Thyroid gland (tissue), 4 donors: ENCODE measurements around the gene DEK.

Experiments used
- CTCF ChIP-seq, 6 experiments: fragments of 200-600 bp in 3 of 6; fragments of 450-650 bp in 3 of 6; sonication (generic) in 3 of 6; IDR thresholded peaks; one replicate each; pipeline ENCODE4 v1.5.1; 2016 to 2019; ENCODE audit warnings: antibody characterized with exemption in 6 of 6, mild to moderate bottlenecking in 2 of 6, inconsistent platforms in 1 of 6, moderate library complexity in 1 of 6
- POLR2A ChIP-seq, 2 donors: fragments of 450-650 bp; IDR thresholded peaks; one replicate each; pipeline ENCODE4 v1.6.1; 2017; ENCODE audit warnings: antibody characterized with exemption in 2 of 2, mild to moderate bottlenecking in 2 of 2, moderate library complexity in 1 of 2

- no peak for TF ChIP-seq CTCF (IDR thresholded peaks at IDR 0.05)
- TF ChIP-seq POLR2A (IDR thresholded peaks at IDR 0.05): no peak
Measured at GRCh38 chr6:18289283-18289682, 25.0 kb upstream of the DEK start.
